Prostate gland (tissue), 2 donors: ENCODE measurements around the gene PA2G4. TPM values are rescaled to one million over a fixed set of nuclear protein-coding genes. Genes with fewer than 3 reads are reported as not detected.
A peak's percentile ranks its signal among the peaks of the same experiment; 100 is the strongest.

Source experiments
- DNase-seq: peaks from one replicate; pipeline ENCODE4 v3.0.0-alpha.2; 2019; ENCODE audit warnings: low spot score
- H3K27ac ChIP-seq, 2 donors: fragments of 200-600 bp; sonication (generic); 2 replicates each; pipeline ENCODE4 v1.5.1; 2017 to 2019
- H3K27me3 ChIP-seq: fragments of 200-600 bp; sonication (generic); replicated peaks from 2 replicates; pipeline ENCODE4 v1.5.1; 2019; ENCODE audit not compliant: insufficient read depth
- H3K36me3 ChIP-seq, 2 donors: fragments of 200-600 bp; sonication (generic); 1 replicate in 1 of 2; 2 replicates in 1 of 2; pipeline versions ENCODE4 v1.5.1 to v1.8.1; 2017 to 2019
- H3K4me1 ChIP-seq: fragments of 200-600 bp; sonication (generic); replicated peaks from 2 replicates; pipeline ENCODE4 v1.5.1; 2019
- H3K4me3 ChIP-seq, 2 donors: fragments of 200-600 bp; sonication (generic); 2 replicates each; pipeline ENCODE4 v1.5.1; 2017 to 2019
- H3K9me3 ChIP-seq: fragments of 200-600 bp; sonication (generic); 2 replicates; pipeline ENCODE4 v1.5.1; 2017
- CTCF ChIP-seq, 4 experiments: fragments of 200-600 bp in 2 of 4; fragments of 450-650 bp in 2 of 4; sonication (generic) in 2 of 4; IDR thresholded peaks; 1 replicate in 3 of 4; 2 replicates in 1 of 4; pipeline ENCODE4 v1.5.1; 2016 to 2019; ENCODE audit warnings: antibody characterized with exemption in 4 of 4, mild to moderate bottlenecking in 2 of 4, moderate library complexity in 2 of 4
- POLR2A ChIP-seq: fragments of 450-650 bp; IDR thresholded peaks from one replicate; pipeline ENCODE4 v1.6.1; 2016; ENCODE audit warnings: antibody characterized with exemption, mild to moderate bottlenecking
- POLR2AphosphoS5 ChIP-seq: sonication (generic); formaldehyde crosslinking; IDR thresholded peaks from one replicate; pipeline ENCODE4 v1.6.1; 2017; ENCODE audit warnings: antibody characterized with exemption
- WGBS: methylation state at CpG from one replicate; pipeline ENCODE4 v1.1.5; 2018; 5-methylcytosine and 5-hydroxymethylcytosine counted together
- intact Hi-C: fragments of 100-400 bp; cut with DNase I; formaldehyde crosslinking; loops from one replicate; pipeline ENCODE4 v1.14.2; 2022
- total RNA-seq, 2 donors: library from RNA; depleted of rRNA; stranded (reverse); fragments of >200 nt; gene quantifications; one replicate each; pipeline ENCODE4 v1.1.0, GENCODE V29; 2016

Gene PA2G4
- total RNA-seq, 2 donors from 2014 or later, result 75.0 to 93.3 TPM

GRCh38 chr12:56098592-56098991 lies 5.8 kb upstream of the PA2G4 start:
- DNase-seq, result no peak
- Histone ChIP-seq H3K4me3 (no peak overlapping the region), H3K27me3 (no peaks in the 10 kb centered on the region), H3K4me1 (no peaks in the 10 kb centered on the region), H3K27ac (no peak overlapping the region), H3K36me3 (no peaks in the 10 kb centered on the region), H3K9me3 (no peaks in the 10 kb centered on the region)
- WGBS, result 86% methylated on average over 3 of the region's 3 CpGs
- intact Hi-C loops, result no loop called here
- TF ChIP-seq POLR2AphosphoS5, result no peak
- TF ChIP-seq CTCF (IDR thresholded peaks at IDR 0.05), result no peak
- TF ChIP-seq POLR2A, result no peak

GRCh38 chr12:56099787-56100186 lies 4.6 kb upstream of the PA2G4 start:
- no peak for DNase-seq
- WGBS, result 91% methylated on average over 4 of the region's 4 CpGs
- TF ChIP-seq POLR2A (no peak), CTCF (IDR thresholded peaks at IDR 0.05) (no peak), POLR2AphosphoS5 (no peak)
- Histone ChIP-seq H3K4me3 (no peak overlapping the region), H3K9me3 (no peaks in the 10 kb centered on the region), H3K36me3 (no peaks in the 10 kb centered on the region), H3K4me1 (no peaks in the 10 kb centered on the region), H3K27ac (no peak overlapping the region), H3K27me3 (no peaks in the 10 kb centered on the region)
- intact Hi-C loops, result loop anchor here (5.0 to 10.0 kb wide), 3 partner anchors 52 to 365 kb away; partner anchors contain the start of gene SUOX

- no peaks in the 10 kb centered on the region for H3K36me3 ChIP-seq
- H3K27ac ChIP-seq, result no peak overlapping the region
- 89% methylated on average over 14 of the region's 14 CpGs for WGBS
- no peak overlapping the region for H3K4me3 ChIP-seq
- no peaks in the 10 kb centered on the region for H3K9me3 ChIP-seq
- peaks cover 10% of the 10 kb centered on the region for H3K4me1 ChIP-seq
- no peak for DNase-seq
- intact Hi-C loops, result loop anchor here (5.0 to 10.0 kb wide), 3 partner anchors 54 to 366 kb away; partner anchors contain the start of gene SUOX
- TF ChIP-seq CTCF (IDR thresholded peaks at IDR 0.05) (no peak), POLR2AphosphoS5 (no peak), POLR2A (no peak)
- no peaks in the 10 kb centered on the region for H3K27me3 ChIP-seq
Measured at GRCh38 chr12:56101045-56101444, 3.3 kb upstream of the PA2G4 start.

- Histone ChIP-seq H3K27me3 (no peaks in the 10 kb centered on the region), H3K4me3 (no peak overlapping the region), H3K9me3 (no peaks in the 10 kb centered on the region), H3K36me3 (peaks cover 2 to 6% of the 10 kb centered on the region in 2 donors), H3K4me1 (peaks cover 10% of the 10 kb centered on the region), H3K27ac (no peak overlapping the region)
- no peak for DNase-seq
- TF ChIP-seq POLR2A, result no peak
- TF ChIP-seq POLR2AphosphoS5, result no peak
- intact Hi-C loops, result loop anchor here (5.0 to 10.0 kb wide), 3 partner anchors 55 to 368 kb away; partner anchors contain the start of gene SUOX
- WGBS, result 92% methylated on average over 1 of the region's 1 CpG
Measured at GRCh38 chr12:56102683-56103065, 1.7 kb upstream of the PA2G4 start.

GRCh38 chr12:56103066-56103711 lies 1.2 kb upstream of the PA2G4 start:
- H3K4me1 ChIP-seq, result peaks cover 10% of the 10 kb centered on the region
- DNase-seq, result no peak
- H3K27me3 ChIP-seq, result no peaks in the 10 kb centered on the region
- intact Hi-C loops, result loop anchor here (5.0 to 10.0 kb wide), 3 partner anchors 56 to 368 kb away; partner anchors contain the start of gene SUOX
- TF ChIP-seq POLR2AphosphoS5 (no peak), POLR2A (no peak), CTCF (IDR thresholded peaks at IDR 0.05) (no peak)
- WGBS, result 49% methylated on average over 6 of the region's 6 CpGs
- no peaks in the 10 kb centered on the region for H3K9me3 ChIP-seq
- peak overlapping the region in 1 of 2 donors; percentile 80 for H3K4me3 ChIP-seq
- H3K27ac ChIP-seq, result peak overlapping the region; percentile 86 to 88
- peaks cover 3 to 10% of the 10 kb centered on the region in 2 donors for H3K36me3 ChIP-seq
